LNCAP (cell line): Measurements from ENCODE around the gene IGF2R.

Experiments used
- CTCF ChIP-seq: fragments of 450-650 bp; IDR thresholded peaks from 2 replicates; pipeline ENCODE4 v1.5.1; 2017; ENCODE audit warnings: mild to moderate bottlenecking

The IGF2R gene

GRCh38 chr6:160041608-160042007 is 72.7 kb downstream of the IGF2R start:
- peak; percentile 53 for TF ChIP-seq CTCF

DNA sequence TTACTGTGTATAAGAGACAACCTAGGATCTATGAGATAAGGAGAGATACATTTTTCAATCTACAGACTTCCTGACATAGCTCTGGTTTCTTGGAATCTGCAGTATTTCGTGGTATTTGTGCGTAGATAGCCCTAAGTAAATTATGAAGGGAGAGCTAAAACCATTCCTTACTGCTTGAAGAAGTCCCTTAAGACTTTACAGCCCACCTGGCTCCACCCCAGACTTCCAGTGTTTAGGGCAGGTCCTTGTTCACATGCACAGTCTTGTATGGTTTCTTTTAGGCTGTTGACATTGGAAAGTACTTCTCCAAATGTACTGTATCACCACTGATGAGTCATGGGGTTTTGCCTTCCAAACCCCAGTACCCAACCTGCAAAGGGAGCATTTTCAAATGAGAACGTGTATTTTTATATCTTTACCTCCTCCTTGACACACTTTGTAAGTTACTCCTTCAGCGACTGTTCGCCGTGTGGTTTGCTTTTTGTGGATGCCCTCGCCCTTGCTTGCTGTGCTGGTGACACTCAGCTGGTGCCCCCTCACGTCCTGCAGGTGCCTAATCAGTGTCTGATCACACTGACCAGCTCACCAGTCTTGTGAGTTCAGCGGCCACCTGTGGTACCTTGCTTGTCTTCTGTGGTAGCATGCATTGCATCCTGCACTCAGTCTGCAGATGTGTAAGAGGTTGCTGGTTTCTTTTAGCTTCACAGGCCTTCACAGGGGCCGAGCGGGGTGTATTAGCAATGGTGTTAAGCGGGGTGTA is 73.3 kb downstream of the IGF2R start:
- no peak for TF ChIP-seq CTCF

GRCh38 chr6:160042788-160043301 is 74.0 kb downstream of the IGF2R start:
- TF ChIP-seq CTCF = no peak

- no peak for TF ChIP-seq CTCF
Observed at GRCh38 chr6:160043784-160044183, 74.9 kb downstream of the IGF2R start.

GRCh38 chr6:160044687-160045086 is 75.8 kb downstream of the IGF2R start:
- TF ChIP-seq CTCF = no peak

- TF ChIP-seq CTCF = no peak
Observed at GRCh38 chr6:160048471-160048870, 79.6 kb downstream of the IGF2R start.

DNA sequence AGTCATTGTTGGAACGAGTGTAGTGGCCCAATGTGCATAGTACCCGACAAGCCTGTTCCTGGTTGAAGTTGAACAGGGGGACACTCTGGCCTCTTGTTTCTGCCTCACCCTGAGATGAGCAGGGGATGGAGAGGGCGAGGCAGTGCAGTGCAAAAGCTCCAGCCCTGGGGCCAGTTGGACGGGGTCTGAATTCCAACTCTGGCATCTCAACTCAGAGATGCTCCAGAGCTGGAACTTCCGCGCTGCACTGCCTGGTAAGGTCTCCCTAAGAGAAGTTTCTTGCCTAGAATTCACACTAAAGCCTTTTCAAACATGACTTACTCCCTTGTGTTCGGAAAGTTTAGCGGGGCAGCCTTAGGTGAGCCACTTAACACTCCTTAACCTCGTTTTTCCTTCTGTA is 80.5 kb downstream of the IGF2R start:
- TF ChIP-seq CTCF = no peak
